HPDE6-E6E7 (cell line): ENCODE results near the gene PDHB.

Source experiments
- DNase-seq: peaks from one replicate; pipeline ENCODE4 v3.0.0; 2011; ENCODE audit warnings: missing footprints; ENCODE audit errors: extremely low spot score

Gene PDHB

GRCh38 chr3:58403513-58404109, 30.0 kb downstream of the PDHB start:
- DNase-seq = no peak

GRCh38 chr3:58398669-58399333, 34.8 kb downstream of the PDHB start:
- DNase-seq = no peak

DNA sequence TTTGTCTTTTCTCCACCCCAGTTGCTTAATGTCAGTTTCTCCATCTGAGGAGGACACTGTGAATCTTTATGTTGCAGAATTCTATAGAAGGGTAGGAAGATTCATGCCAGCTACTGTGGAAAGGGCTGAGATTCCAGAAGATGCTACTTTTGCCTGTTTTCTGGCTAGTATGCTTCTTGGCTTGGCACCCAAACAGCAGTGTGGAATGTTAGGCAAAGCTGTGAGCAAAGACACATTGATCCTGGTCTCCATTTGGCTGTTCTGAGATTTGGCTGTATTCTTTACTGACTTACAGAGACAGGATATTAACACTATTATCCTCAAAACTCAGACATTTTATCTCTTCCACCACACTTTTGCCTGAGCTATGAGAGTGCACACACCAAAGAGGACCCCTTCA, 39.3 kb downstream of the PDHB start:
- DNase-seq = no peak

GRCh38 chr3:58392181-58392580, 41.5 kb downstream of the PDHB start:
- no peak for DNase-seq

- no peak for DNase-seq
These were observed 42.3 kb downstream of the PDHB start for GRCh38 chr3:58391156-58391865.

- no peak for DNase-seq
These were observed 45.0 kb downstream of the PDHB start for GRCh38 chr3:58388550-58389091.

DNA sequence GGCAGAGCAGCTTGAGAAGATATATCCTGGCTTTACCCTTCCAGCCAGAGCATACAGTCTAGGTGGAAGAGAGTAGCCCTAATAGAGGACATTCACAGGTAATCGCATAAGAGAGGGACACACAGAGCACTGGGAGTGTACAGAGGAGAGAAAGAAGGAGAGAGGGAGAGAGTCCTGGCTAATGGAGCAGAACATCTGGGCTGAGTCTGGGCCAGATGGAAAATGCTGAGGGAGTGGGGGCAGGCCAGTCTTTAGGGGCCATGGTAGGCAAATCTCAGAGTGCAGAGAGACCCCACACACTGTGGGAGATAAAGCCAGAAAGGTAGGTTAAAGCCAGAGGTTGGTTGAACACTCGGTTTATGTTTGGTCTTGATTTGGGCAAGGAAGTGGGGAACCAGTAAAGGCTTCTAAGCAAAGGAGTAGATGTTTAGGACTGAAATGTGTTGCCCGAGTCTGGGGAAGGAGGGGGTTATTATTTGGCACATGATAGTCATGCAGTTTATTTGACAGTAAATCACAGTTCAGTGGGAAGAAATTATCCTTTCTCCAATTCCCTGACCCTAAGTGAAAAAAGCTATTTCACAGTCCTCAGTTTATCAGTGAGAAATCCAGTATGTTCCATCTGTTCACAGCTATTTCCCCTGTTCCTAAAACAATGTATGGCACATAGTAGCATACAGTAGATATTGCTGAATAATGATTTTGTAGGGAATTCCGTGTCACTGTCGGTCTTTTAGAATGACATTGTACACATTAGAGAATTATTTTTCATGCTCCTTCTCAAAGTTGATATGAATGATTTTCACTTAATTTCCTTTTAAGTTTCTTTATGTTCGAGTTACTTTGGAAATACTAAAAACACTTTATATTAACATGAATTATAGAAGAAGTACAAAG, 45.7 kb downstream of the PDHB start:
- no peak for DNase-seq

- no peak for DNase-seq
These were observed 46.8 kb downstream of the PDHB start for GRCh38 chr3:58386626-58387365.

DNA sequence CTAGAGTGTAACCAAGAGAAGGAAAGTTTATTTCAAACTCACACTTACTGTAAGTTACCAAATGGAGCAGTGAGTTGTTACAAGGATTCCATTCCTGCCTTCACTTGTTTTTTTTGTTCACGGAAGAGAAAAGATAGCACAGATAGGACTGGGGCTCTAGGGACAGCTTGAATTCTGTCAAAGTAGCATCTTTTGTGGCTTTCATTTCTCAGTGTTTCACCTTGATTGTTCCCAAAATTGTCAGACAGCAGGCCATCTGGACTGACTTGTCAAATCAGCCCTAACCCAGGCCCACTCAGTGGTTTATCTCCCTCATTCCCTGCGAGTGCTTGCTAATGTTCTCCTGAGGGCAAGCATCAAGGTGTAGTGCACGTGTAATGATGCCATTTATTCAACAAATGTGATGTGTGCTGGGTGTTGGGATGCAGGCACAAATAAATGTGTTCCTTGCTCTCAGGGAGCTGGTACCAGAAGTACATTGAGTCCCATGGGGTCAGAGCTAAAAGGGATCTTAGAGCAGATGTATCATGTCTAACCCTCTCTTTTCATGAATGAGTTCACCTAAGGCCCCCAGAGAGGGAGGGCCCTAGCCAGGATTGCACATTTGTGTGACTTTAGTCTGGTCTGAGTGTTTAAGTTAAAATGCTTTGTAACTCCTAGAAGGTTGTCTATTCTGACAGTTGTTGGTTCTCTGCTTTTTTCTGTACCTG, 49.1 kb downstream of the PDHB start:
- DNase-seq = no peak

- DNase-seq = peak; percentile 49
These were observed 49.7 kb downstream of the PDHB start for GRCh38 chr3:58383904-58384303.

DNA sequence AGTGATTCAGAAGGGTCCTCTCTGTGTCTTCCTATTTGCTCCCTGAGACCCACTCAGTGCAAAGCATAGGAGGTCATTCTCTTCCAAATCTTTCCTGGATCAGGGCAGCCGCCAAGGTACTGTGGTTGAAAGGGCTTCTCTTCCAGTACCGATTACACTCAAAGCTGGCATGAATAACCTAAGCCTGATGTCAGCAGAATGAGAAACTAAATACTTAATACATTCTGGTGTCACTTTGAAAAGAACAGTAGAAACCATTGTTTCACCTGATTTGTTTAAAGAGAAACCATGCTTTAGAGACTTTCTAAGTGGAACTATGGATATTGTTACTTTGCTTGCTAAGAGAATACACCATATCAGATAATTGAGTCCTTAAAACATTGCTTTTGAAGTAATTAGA, 50.2 kb downstream of the PDHB start:
- DNase-seq = no peak

DNA sequence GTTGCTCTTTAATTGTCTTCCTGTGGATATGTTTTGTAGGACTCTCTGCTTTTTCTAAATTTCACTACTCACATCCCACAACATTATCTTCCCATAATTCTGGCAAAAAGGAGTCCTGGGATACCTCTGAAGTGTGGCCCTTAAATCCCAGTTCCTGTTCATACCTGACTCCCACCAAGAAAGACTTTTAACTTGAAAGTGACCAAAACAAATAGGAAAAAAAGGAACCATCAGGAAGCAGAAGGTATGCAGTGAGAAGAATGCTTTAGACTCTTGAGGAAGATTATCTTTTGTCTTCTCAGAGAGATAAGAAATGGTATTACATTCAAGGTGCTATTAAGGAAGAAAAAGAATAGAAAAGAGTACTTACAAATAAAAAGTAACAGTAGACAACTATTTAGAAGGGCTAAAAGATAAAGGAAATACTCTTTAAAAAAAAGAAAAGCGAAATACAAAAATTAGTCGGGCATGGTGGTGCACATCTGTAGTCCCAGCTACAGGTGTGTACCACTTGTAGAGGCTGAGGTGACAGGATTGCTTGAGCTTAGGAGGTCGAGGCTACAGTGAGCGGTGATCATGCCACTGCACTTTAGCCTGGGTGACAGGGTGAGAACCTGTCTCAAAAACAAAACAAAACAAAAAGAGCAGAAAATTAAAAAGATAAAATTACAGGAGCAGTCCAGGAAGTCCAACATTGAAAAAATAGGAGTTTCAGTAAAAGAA, 54.1 kb downstream of the PDHB start:
- no peak for DNase-seq

GRCh38 chr3:58377750-58378149, 55.9 kb downstream of the PDHB start:
- no peak for DNase-seq
